HG03060 (cell line): Measurements from ENCODE around the gene ALDH1A3.

ENCODE experiments used
- ATAC-seq: cut with Tn5 transposase; IDR thresholded peaks from one replicate; pipeline ENCODE4 v1.9.1; 2021; ENCODE audit warnings: low read depth, moderate number of reproducible peaks; ENCODE audit not compliant: unreplicated experiment

Gene ALDH1A3

DNA sequence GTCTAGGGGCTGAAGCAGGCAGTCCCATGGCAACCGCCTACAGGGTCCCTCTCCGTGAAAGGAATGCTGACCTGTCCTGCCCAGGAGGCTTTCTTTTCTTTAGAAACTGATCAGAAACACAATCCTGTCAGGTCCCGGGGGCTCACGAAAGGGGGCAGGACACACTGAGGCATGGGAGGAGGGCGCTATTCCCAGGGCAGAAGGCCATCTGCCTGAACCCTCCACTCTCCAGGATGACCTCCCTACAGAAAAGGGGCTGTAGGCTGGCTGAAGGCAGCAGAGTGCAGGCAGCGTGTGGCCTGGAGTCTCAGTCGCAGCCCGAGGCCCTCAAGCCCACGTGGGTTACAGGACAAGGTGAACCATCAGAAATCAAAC, 21.2 kb downstream of the ALDH1A3 start:
- no peak for ATAC-seq

DNA sequence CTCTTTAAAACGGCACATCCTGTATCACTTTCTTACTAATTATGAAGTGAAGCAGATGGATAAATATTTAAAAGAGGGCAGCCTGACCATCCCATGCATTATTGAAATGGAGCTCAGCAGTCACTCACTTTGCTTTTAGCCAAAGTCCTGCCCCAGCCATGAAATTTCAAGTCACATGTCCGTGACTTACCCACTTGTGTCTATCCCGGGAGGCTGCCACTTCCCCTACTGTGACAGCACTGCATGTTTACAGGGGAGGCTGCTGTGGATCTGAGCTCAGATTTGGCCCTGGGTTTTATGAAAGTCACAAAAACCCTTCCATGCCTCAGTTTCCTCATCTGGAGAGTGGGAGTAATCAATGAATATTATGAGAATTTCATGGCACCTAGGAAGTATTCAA, 21.7 kb downstream of the ALDH1A3 start:
- ATAC-seq: no peak

- ATAC-seq: no peak
These were observed 22.2 kb downstream of the ALDH1A3 start for GRCh38 chr15:100901702-100902435.

DNA sequence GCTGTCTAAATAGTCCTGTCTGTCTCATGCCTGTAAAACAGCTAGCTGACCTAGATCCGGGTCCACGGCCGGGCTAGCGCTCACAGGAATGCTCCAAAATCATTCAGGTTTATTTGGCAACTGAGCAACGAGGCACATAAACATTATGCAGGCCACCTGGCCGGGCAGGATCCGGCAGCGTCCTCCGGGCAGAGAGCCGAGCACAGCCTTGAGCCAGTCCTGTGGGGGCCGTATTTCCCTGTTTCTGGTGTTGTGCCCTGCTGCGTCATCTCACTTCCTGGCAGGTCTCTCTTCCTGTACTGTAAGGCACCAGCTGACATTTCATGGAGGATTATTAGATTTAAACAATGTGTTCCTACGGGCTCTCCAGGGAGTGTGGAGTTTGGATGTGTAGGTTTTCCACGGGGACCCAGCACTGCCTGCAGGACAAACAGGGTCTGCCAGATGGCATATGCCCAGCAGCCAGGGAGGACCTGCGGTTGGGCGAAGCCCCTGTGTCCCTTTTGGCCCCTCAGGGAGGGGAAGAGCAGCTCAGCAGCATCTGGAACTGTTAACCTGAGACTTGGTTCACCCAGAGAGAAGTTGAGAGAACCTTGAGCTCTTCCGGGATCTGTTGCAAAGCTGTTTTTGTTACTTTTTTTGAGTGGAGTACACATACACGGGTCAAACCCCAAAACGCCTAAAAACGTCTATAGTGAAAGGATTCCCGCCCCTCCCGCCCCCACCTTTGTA, 23.0 kb downstream of the ALDH1A3 start:
- ATAC-seq: no peak

DNA sequence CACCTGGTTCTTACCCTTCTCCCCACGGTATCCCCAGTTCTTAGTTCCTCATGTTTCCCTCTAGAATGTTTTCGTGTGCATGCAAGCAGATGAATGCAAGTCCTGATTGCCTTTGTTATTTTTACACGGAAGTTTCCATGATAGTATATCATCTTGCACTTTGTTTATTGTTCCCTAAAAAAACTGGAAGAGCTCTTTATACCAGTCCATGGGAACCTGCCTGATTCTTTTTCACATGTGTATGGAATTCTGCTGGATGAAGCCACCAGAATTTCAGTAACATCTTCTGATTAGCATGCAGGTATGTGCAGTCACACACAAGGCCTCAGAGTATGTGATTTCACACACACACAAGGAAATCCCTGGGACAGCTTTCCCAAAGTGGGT, 23.5 kb downstream of the ALDH1A3 start:
- no peak for ATAC-seq

- ATAC-seq: no peak
These were observed 26.2 kb downstream of the ALDH1A3 start for GRCh38 chr15:100905850-100906249.

- no peak for ATAC-seq
These were observed 28.8 kb downstream of the ALDH1A3 start for GRCh38 chr15:100908466-100908865.

GRCh38 chr15:100909565-100909964, 29.9 kb downstream of the ALDH1A3 start:
- ATAC-seq: no peak

DNA sequence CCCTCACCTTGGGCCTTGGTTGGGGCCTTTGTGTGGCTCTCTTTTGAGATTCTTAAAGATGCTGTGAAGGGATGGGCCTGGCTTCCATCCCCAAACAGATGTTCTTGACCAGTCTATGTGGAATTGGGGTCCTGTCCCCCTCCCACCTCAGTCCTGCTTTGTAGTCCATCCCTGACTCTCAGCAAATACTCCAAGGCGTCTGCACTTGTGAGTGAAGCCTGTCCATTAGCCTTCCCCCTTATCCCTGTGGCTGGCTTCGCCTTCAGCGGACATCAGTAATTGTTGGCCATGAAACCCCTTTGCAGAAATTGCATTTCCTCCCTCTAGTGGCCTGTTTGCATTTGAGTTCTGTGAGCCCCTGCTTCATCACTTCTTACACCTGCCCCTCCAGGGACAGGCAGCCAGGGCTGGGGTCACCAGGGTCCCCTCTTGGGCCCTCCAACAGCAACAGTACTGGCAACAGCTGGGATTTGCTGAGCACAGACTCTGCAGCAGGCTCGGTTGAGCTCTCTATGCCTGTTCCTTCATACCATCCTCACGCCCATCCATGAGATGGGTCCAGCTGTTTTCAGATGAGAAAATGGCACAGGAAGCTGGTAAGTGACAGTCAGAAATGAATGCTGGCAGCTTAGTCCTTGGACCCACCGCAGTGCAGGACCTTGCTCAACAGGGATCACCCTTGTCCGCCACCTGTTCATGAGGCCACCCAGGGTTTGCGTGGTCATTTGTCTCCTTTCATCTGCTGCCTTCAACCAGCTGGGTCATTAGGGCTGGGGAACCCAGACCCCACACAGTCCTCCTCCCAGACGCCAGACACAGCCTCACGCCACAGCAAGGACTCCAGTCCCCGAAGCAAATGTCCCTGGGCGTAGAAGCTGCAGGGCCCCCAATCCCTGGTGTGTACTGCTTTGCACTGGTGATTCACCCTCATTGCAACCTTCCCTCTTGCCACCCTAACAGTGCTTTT, 30.6 kb downstream of the ALDH1A3 start:
- ATAC-seq: no peak

GRCh38 chr15:100911086-100911485, 31.5 kb downstream of the ALDH1A3 start:
- no peak for ATAC-seq

DNA sequence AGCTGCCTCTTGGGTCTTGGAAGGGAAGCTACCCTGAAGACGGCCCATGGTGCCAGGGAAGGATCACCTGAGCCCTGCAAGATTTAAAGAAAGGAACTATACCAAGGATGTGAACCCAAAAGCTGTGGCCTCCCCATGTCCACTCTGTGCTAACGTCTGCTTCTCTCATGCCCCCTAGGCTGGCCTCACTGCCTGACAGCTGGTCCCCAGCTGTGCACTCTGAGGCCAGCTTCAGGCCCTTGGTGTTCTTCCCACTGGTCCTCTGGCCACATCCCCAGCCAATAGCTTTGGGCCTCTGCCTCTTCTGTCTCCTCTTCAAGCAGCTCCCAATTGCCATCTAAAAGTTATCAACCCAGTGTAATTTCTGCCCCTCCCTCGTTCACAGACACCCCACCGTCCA, 34.3 kb downstream of the ALDH1A3 start:
- no peak for ATAC-seq

- ATAC-seq: no peak
These were observed 35.2 kb downstream of the ALDH1A3 start for GRCh38 chr15:100914876-100915275.

DNA sequence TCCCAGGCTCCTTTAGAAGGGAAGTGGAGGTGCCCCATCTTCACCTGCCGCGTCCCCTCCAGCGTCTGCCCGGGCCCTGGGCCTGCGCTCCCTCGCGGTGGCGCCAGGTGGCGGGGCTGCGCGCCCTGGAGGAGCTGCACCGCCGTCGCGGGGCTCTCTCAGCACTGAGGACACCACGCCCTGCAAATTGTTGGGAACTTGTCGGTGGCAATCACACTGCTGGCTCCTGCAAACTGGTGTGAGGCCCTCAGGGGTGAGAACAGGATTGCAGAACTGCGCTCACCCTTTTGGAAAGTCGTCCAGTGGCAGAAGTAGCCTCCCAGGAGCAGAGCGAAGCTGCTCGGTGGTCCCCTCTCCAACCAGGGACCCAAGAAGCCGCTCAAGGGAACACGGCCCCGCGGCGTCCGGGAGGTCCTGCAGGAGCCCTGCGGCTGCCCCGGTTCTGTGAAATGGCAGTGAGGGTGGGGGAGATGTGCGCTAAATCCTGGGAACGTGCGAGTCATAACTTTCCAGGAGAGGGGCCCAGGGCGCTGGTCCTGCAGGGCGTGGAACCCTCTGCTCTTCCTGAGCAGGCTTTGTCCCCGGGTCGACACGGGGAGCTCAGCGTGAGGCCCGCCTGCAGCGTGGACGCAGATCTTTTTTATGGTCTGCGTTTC, 38.5 kb downstream of the ALDH1A3 start:
- no peak for ATAC-seq

GRCh38 chr15:100918690-100919480, 39.3 kb downstream of the ALDH1A3 start, which contains the start of gene LRRK1:
TSS of gene LRRK1 (plus strand) at chr15:100919357. CDS start at chr15:100924633, 5,276 bp downstream.
- no peak for ATAC-seq

- no peak for ATAC-seq
These were observed 40.1 kb downstream of the ALDH1A3 start for GRCh38 chr15:100919481-100920405.

DNA sequence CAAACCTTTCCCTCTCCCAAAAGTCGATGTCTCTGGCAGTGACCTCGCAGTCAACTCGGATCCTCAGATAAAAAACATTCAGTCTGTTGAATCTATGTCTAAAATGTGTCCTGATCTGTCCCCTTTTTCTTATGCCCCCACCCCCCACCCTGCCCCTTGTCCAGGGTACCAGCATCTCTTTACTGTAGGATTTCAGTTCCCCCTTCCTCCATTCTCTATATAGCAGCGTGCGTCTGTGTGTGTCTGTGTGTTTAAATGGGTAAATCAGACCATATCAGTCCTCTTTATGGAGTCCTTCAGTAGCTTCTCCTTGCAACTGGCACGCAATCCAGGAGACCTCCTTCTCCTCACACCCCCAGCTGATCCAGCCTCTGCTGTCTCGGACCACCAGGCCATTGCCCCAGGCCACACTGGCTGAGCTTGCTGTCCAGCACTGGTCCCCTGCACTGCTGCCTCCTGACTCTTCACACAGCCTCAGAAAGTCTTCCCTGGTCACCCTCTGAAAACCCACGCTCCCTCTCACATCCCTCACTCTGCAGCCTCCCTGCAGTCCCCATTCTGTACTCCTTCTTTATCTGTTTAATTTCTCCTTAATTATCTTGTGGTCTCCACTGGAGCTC, 41.0 kb downstream of the ALDH1A3 start:
- ATAC-seq: no peak

- no peak for ATAC-seq
These were observed 42.8 kb downstream of the ALDH1A3 start for GRCh38 chr15:100922192-100923040.
